ENCODE results near the gene MORN1. TPM values are rescaled to one million over a fixed set of nuclear protein-coding genes. Genes with fewer than 3 reads are reported as not detected.
A peak's percentile ranks its signal among the peaks of the same experiment; 100 is the strongest.

The MORN1 gene
- total and polyA plus RNA-seq, 2 of the 8 experiments (the other 6 are each of a cell fraction or from before 2014, with no cell fraction given), result 5.0 to 9.1 TPM

DNA sequence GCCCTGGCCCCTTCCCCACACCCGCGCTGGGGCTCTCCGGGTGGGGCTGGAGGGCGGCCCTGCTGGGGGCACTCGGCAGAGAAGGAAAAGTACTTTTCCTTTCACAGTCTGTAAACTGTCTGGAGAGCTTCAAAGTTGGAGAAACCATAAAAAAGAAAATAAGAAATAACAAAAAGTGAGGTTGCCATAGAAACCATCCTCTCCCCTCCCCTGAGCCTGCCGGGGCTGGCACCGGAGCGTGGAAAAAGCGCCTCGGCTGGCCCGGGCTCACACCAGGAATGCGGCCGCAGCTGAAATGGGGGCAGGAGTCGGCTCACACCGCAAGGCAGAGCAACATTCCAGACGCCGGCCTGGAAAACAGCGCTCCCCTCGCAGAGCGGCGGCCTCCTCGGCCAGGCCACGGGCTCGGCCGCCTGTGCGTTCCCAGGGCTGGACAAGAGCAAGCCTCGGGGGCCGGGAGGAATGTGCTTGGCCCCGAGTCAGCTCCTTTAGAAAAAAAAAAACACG is 69.2 kb downstream of the MORN1 start (continued):
- no peak for TF ChIP-seq JUND (IDR thresholded peaks at IDR 0.05; ENCODE audit: low read length)
- no peak for TF ChIP-seq FOSL1 (IDR thresholded peaks at IDR 0.05; ENCODE audit: insufficient read depth, low read depth, low read length)
- no peak; the same call in 1 of the 2 replicates for TF ChIP-seq SP1 (IDR thresholded peaks at IDR 0.05; ENCODE audit: low read depth, low read length)
- no peak for TF ChIP-seq SIX5 (IDR thresholded peaks at IDR 0.05; ENCODE audit: low read depth, low read length)
- no peak for TF ChIP-seq TAF7 (optimal IDR thresholded peaks at IDR 0.05; ENCODE audit: borderline replicate concordance, low read depth, low read length)
- no peak for TF ChIP-seq TAF1 (IDR thresholded peaks at IDR 0.05; ENCODE audit: low read depth, low read length)
- TF ChIP-seq ASH2L (IDR thresholded peaks at IDR 0.05; ENCODE audit: low read length), result no peak
- TF ChIP-seq SIN3A (conservative IDR thresholded peaks at IDR 0.05 in 1 of 2, IDR thresholded peaks at IDR 0.05 in 1 of 2; ENCODE audit: low read depth in 1 of 2, low read length in 2 of 2), result no peak
- peak; percentile 46; the same call in 1 of the 2 replicates for TF ChIP-seq GABPA (IDR thresholded peaks at IDR 0.05; ENCODE audit: borderline replicate concordance, insufficient read depth, low read length)

All from H1 (cell line).